ENCODE results near the gene ZDHHC18.

ZDHHC18 gene

GRCh38 chr1:26791148-26791547 is 35.3 kb upstream of the ZDHHC18 start:
- no peak overlapping the region for H3K9ac ChIP-seq

DNA sequence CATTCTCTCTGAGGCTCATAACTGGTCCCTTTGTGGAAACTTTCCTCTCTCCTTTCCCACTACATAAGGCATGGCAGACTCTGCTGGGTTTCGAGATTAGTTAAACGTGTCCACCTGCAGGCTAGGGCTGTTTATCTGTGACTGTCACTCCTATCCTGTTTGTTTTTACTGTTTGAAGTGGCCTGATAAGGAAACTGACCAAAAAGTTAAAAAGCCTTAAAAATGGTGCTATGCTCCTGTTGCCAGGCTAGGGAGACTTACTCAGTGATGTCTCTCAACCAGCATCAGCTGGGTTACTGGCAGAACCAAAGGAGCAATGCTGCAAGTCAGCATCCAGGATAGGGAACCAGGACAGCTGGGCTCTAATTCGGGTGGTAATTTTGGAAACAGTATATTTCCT is 34.9 kb upstream of the ZDHHC18 start:
- H3K4me3 ChIP-seq (ENCODE audit: low read depth, low read length) = no peak overlapping the region
- TF ChIP-seq, protein P1, sequence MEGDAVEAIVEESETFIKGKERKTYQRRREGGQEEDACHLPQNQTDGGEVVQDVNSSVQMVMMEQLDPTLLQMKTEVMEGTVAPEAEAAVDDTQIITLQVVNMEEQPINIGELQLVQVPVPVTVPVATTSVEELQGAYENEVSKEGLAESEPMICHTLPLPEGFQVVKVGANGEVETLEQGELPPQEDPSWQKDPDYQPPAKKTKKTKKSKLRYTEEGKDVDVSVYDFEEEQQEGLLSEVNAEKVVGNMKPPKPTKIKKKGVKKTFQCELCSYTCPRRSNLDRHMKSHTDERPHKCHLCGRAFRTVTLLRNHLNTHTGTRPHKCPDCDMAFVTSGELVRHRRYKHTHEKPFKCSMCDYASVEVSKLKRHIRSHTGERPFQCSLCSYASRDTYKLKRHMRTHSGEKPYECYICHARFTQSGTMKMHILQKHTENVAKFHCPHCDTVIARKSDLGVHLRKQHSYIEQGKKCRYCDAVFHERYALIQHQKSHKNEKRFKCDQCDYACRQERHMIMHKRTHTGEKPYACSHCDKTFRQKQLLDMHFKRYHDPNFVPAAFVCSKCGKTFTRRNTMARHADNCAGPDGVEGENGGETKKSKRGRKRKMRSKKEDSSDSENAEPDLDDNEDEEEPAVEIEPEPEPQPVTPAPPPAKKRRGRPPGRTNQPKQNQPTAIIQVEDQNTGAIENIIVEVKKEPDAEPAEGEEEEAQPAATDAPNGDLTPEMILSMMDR (IDR thresholded peaks at IDR 0.05) = no peak
- no peaks in the 10 kb centered on the region for H3K27me3 ChIP-seq (ENCODE audit: control insufficient read depth, insufficient read depth, low read length)
- H3K4me2 ChIP-seq (ENCODE audit: low read length) = no peak overlapping the region
- no peaks in the 10 kb centered on the region for H3K79me2 ChIP-seq
- H3K9me3 ChIP-seq (ENCODE audit: control insufficient read depth, low read length) = no peaks in the 10 kb centered on the region
- no peak overlapping the region for H3K27ac ChIP-seq
- no peaks in the 10 kb centered on the region for H3K36me3 ChIP-seq (ENCODE audit: control insufficient read depth, insufficient read depth, low read length)
- no peaks in the 10 kb centered on the region for H3K4me1 ChIP-seq
- no peak overlapping the region for H2AFZ ChIP-seq
- no peak overlapping the region for H3K9ac ChIP-seq

More at GRCh38 chr1:26791148-26791547, 35.3 kb upstream of the ZDHHC18 start:
- Histone ChIP-seq H3K4me3 (ENCODE audit: low read depth, low read length) (no peak overlapping the region), H3K27ac (no peak overlapping the region), H3K4me1 (peaks cover 5% of the 10 kb centered on the region), H3K36me3 (ENCODE audit: control insufficient read depth, insufficient read depth, low read length) (no peaks in the 10 kb centered on the region), H2AFZ (no peak overlapping the region), H3K27me3 (ENCODE audit: control insufficient read depth, insufficient read depth, low read length) (no peaks in the 10 kb centered on the region), H3K9me3 (ENCODE audit: control insufficient read depth, low read length) (no peaks in the 10 kb centered on the region), H3K79me2 (no peaks in the 10 kb centered on the region), H3K4me2 (ENCODE audit: low read length) (no peak overlapping the region)
- TF ChIP-seq, protein P1 (IDR thresholded peaks at IDR 0.05) = no peak

- no peak overlapping the region for H3K4me2 ChIP-seq (ENCODE audit: low read length)
- no peaks in the 10 kb centered on the region for H3K36me3 ChIP-seq (ENCODE audit: control insufficient read depth, insufficient read depth, low read length)
- H3K79me2 ChIP-seq = no peaks in the 10 kb centered on the region
- no peak overlapping the region for H3K9ac ChIP-seq
- no peaks in the 10 kb centered on the region for H3K27me3 ChIP-seq (ENCODE audit: control insufficient read depth, insufficient read depth, low read length)
- no peaks in the 10 kb centered on the region for H3K4me1 ChIP-seq
- no peak overlapping the region for H2AFZ ChIP-seq
- H3K4me3 ChIP-seq (ENCODE audit: low read depth, low read length) = no peak overlapping the region
- H3K9me3 ChIP-seq (ENCODE audit: control insufficient read depth, low read length) = no peaks in the 10 kb centered on the region
- TF ChIP-seq, protein P1 (IDR thresholded peaks at IDR 0.05) = no peak
- no peak overlapping the region for H3K27ac ChIP-seq
These were observed 33.6 kb upstream of the ZDHHC18 start for GRCh38 chr1:26792924-26793323.

DNA sequence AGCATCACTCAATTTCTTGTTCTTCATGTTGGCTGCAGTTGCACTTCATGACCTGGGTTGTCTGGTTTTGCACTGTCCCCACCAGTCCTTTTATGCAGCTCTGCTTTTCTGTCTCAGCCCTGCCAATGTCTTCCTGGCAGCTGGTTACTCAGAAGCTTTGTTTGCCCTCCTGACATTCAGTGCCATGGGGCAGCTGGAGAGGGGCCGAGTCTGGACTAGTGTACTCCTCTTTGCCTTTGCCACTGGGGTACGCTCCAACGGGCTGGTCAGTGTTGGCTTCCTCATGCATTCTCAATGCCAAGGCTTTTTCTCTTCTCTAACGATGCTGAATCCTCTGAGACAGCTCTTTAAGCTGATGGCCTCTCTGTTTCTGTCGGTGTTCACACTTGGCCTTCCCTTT is 32.1 kb upstream of the ZDHHC18 start:
- Histone ChIP-seq H3K27me3 (ENCODE audit: control insufficient read depth, insufficient read depth, low read length) (no peaks in the 10 kb centered on the region), H3K4me3 (ENCODE audit: low read depth, low read length) (no peak overlapping the region), H3K9me3 (ENCODE audit: control insufficient read depth, low read length) (no peaks in the 10 kb centered on the region), H3K4me2 (ENCODE audit: low read length) (no peak overlapping the region), H3K27ac (no peak overlapping the region), H3K4me1 (no peaks in the 10 kb centered on the region), H2AFZ (no peak overlapping the region), H3K79me2 (no peaks in the 10 kb centered on the region), H3K36me3 (ENCODE audit: control insufficient read depth, insufficient read depth, low read length) (no peaks in the 10 kb centered on the region), H3K9ac (no peak overlapping the region)
- TF ChIP-seq, protein P1 (IDR thresholded peaks at IDR 0.05) = no peak

GRCh38 chr1:26797627-26798026 is 28.9 kb upstream of the ZDHHC18 start:
- H3K27ac ChIP-seq = peak overlapping the region; percentile 27

More at GRCh38 chr1:26797627-26798026, 28.9 kb upstream of the ZDHHC18 start:
- H3K36me3 ChIP-seq (ENCODE audit: control insufficient read depth, insufficient read depth, low read length) = no peaks in the 10 kb centered on the region
- H3K4me3 ChIP-seq (ENCODE audit: low read depth, low read length) = no peak overlapping the region
- no peaks in the 10 kb centered on the region for H3K9me3 ChIP-seq (ENCODE audit: control insufficient read depth, low read length)
- peaks cover 2% of the 10 kb centered on the region for H3K4me1 ChIP-seq
- no peak overlapping the region for H3K4me2 ChIP-seq (ENCODE audit: low read length)
- H3K9ac ChIP-seq = no peak overlapping the region
- no peaks in the 10 kb centered on the region for H3K79me2 ChIP-seq
- no peak overlapping the region for H2AFZ ChIP-seq
- TF ChIP-seq, protein P1 (IDR thresholded peaks at IDR 0.05) = no peak
- no peaks in the 10 kb centered on the region for H3K27me3 ChIP-seq (ENCODE audit: control insufficient read depth, insufficient read depth, low read length)
